Kidney (tissue), 14 donors: Measurements from ENCODE around the gene PAXIP1. TPM values are rescaled to one million over a fixed set of nuclear protein-coding genes. Genes with fewer than 3 reads are reported as not detected.
"Not testable (repeated sequence)": the region's sequence is repeated elsewhere in the genome, so short reads cannot be mapped to it uniquely, and the experiment has no call there.

Experiments used
- DNase-seq, 5 donors: peaks; one replicate each; pipeline ENCODE4 v3.0.0-alpha.2; 2013 to 2020
- FAIRE-seq: peaks from 2 replicates; lab custom pipeline; 2012; peaks lifted over from hg19 to GRCh38; lab: Jason Lieb, UNC
- H3K27ac ChIP-seq, 2 donors: one replicate each; pipeline ENCODE4 v1.7.0; 2013; ENCODE audit warnings: low read depth in 2 of 2, low read length in 2 of 2, inconsistent platforms in 1 of 2
- H3K27me3 ChIP-seq: one replicate; pipeline ENCODE4 v1.7.1; 2013; ENCODE audit warnings: low read length, inconsistent platforms; ENCODE audit not compliant: control insufficient read depth, insufficient read depth
- H3K36me3 ChIP-seq, 3 donors: one replicate each; pipeline versions ENCODE4 v1.7.0 to v1.7.1; 2013; ENCODE audit warnings: low read length in 3 of 3, control low read depth in 1 of 3, inconsistent platforms in 1 of 3; ENCODE audit not compliant: insufficient read depth in 3 of 3, control insufficient read depth in 2 of 3
- H3K4me1 ChIP-seq, 3 donors: one replicate each; pipeline versions ENCODE4 v1.7.0 to v1.7.1; 2013; ENCODE audit warnings: low read length in 3 of 3, inconsistent platforms in 1 of 3, low read depth in 1 of 3; ENCODE audit not compliant: control insufficient read depth in 2 of 3, insufficient read depth in 2 of 3
- H3K4me3 ChIP-seq, 3 donors: one replicate each; pipeline versions ENCODE4 v1.7.0 to v1.8.1; 2013; ENCODE audit warnings: low read length in 3 of 3, control low read depth in 1 of 3, inconsistent platforms in 1 of 3
- H3K9ac ChIP-seq, 3 donors: one replicate each; pipeline versions ENCODE4 v1.7.0 to v1.7.1; 2013; ENCODE audit warnings: low read length in 3 of 3, control low read depth in 1 of 3, inconsistent platforms in 1 of 3
- H3K9me3 ChIP-seq, 3 donors: one replicate each; pipeline versions ENCODE4 v1.7.0 to v1.7.1; 2013; ENCODE audit warnings: low read length in 3 of 3, control low read depth in 1 of 3, inconsistent platforms in 1 of 3; ENCODE audit not compliant: control insufficient read depth in 2 of 3, insufficient read depth in 1 of 3
- intact Hi-C: fragments of 100-400 bp; cut with DNase I; formaldehyde crosslinking; loops from one replicate; pipeline ENCODE4 v1.11.1; 2022
- polyA plus RNA-seq: library from polyadenylated mRNA; stranded (reverse); fragments of 350-450 nt; fragmentation: Illumina TruSeq; extraction: RNeasy Lipid Tissue Mini Kit (QIAGEN cat#74804); gene quantifications from one replicate; pipeline ENCODE4 v1.2.3, GENCODE V29; 2014; ENCODE audit warnings: low read depth, low replicate concordance; ENCODE audit not compliant: insufficient read depth
- total RNA-seq: library from RNA; stranded (reverse); fragmentation: NEBNext Ultra II Directional; extraction: Animal tissue kit (Norgen Biotek cat#: 25700); gene quantifications from one replicate; pipeline ENCODE4 v1.2.1, GENCODE V29; 2021
- TF ChIP-seq, protein P1 (sequence below): IDR thresholded peaks from 3 replicates; pipeline ENCODE4 v1.5.1; 2012; ENCODE audit warnings: mild to moderate bottlenecking, moderate library complexity, borderline replicate concordance; ENCODE audit not compliant: insufficient read depth; ENCODE audit errors: extremely low read depth
- donor health status: control.
- donor health status: control.
- donor health status: control.
- donor health status: control.
- donor health status: control.
- donor health status: DM: yes; HTN: yes; CAD: no.
- donor health status: Normal renal cell carcinoma (clear cell type).

PAXIP1 gene
- total and polyA plus RNA-seq, 2 donors from 2014 or later = 3.9 to 10.7 TPM

- Histone ChIP-seq H3K9ac (no peak overlapping the region), H3K27ac (no peak overlapping the region), H3K9me3 (no peaks in the 10 kb centered on the region), H3K27me3 (no peaks in the 10 kb centered on the region), H3K4me3 (no peak overlapping the region), H3K4me1 (no peaks in the 10 kb centered on the region), H3K36me3 (peaks cover 3 to 33% (median 18%) of the 10 kb centered on the region in 3 donors)
- FAIRE-seq (no peak), DNase-seq (no peak)
- intact Hi-C loops = no loop called here
- TF ChIP-seq, protein P1, sequence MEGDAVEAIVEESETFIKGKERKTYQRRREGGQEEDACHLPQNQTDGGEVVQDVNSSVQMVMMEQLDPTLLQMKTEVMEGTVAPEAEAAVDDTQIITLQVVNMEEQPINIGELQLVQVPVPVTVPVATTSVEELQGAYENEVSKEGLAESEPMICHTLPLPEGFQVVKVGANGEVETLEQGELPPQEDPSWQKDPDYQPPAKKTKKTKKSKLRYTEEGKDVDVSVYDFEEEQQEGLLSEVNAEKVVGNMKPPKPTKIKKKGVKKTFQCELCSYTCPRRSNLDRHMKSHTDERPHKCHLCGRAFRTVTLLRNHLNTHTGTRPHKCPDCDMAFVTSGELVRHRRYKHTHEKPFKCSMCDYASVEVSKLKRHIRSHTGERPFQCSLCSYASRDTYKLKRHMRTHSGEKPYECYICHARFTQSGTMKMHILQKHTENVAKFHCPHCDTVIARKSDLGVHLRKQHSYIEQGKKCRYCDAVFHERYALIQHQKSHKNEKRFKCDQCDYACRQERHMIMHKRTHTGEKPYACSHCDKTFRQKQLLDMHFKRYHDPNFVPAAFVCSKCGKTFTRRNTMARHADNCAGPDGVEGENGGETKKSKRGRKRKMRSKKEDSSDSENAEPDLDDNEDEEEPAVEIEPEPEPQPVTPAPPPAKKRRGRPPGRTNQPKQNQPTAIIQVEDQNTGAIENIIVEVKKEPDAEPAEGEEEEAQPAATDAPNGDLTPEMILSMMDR = no peak
Observed at GRCh38 chr7:154946166-154946565, 56.8 kb downstream of the PAXIP1 start.

- Histone ChIP-seq H3K9me3 (no peaks in the 10 kb centered on the region), H3K9ac (no peak overlapping the region), H3K27me3 (no peaks in the 10 kb centered on the region), H3K4me3 (no peak overlapping the region), H3K27ac (no peak overlapping the region), H3K36me3 (peaks cover 3 to 33% (median 14%) of the 10 kb centered on the region in 3 donors), H3K4me1 (no peaks in the 10 kb centered on the region)
- TF ChIP-seq, protein P1 = no peak
- FAIRE-seq (no peak), DNase-seq (no peak)
- intact Hi-C loops = no loop called here
Observed at GRCh38 chr7:154943906-154944305, 59.0 kb downstream of the PAXIP1 start.

- TF ChIP-seq, protein P1 = no peak
- FAIRE-seq = no peak
- Histone ChIP-seq H3K9me3 (no peaks in the 10 kb centered on the region), H3K27ac (no peak overlapping the region), H3K9ac (no peak overlapping the region), H3K36me3 (peaks cover under 1 to 28% (median 12%) of the 10 kb centered on the region in 3 donors), H3K27me3 (no peaks in the 10 kb centered on the region), H3K4me1 (no peaks in the 10 kb centered on the region), H3K4me3 (no peak overlapping the region)
- intact Hi-C loops = no loop called here
- no peak for DNase-seq
Observed at GRCh38 chr7:154942691-154943090, 60.2 kb downstream of the PAXIP1 start.

DNA sequence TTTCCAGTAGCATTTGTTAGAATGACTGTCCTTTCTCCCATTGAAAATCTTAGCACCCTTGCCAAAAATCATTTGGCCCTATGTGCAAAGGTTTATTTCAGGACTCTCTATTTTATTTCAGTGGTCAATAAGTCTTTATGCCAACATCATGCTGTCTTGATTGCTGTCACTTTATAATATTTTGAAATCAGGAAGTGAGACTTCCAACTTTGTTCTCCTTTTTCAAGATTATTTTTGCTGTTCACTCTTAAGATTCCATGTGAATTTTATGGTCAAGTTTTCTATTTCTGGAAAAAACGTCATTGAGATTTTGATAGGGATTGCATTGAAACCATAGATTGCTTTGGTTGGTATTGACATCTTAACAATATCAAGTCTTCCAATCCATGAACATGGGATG lies 65.1 kb downstream of the PAXIP1 start:
- DNase-seq = no peak
- intact Hi-C loops = no loop called here
- FAIRE-seq = peak; percentile 29

GRCh38 chr7:154934353-154934952 lies 68.5 kb downstream of the PAXIP1 start:
- H3K9me3 ChIP-seq, H3K27ac ChIP-seq, H3K4me1 ChIP-seq, FAIRE-seq, H3K4me3 ChIP-seq, H3K27me3 ChIP-seq, DNase-seq, H3K36me3 ChIP-seq, H3K9ac ChIP-seq, intact Hi-C loops: not testable (repeated sequence)

More for the DNA sequence above, 65.1 kb downstream of the PAXIP1 start:
- TF ChIP-seq, protein P1 = no peak
- no peak overlapping the region for H3K27ac ChIP-seq
- H3K36me3 ChIP-seq = no peaks in the 10 kb centered on the region
- H3K4me1 ChIP-seq = no peaks in the 10 kb centered on the region
- no peak overlapping the region for H3K4me3 ChIP-seq
- no peaks in the 10 kb centered on the region for H3K9me3 ChIP-seq
- H3K27me3 ChIP-seq = no peaks in the 10 kb centered on the region
- H3K9ac ChIP-seq = no peak overlapping the region
